Measurements from ENCODE around the gene FAM83B.
"Not testable (repeated sequence)": the region's sequence is repeated elsewhere in the genome, so short reads cannot be mapped to it uniquely, and the experiment has no call there.

The FAM83B gene

GRCh38 chr6:54900666-54901065 lies 54.1 kb downstream of the FAM83B start:
- DNase-seq = no peak

DNA sequence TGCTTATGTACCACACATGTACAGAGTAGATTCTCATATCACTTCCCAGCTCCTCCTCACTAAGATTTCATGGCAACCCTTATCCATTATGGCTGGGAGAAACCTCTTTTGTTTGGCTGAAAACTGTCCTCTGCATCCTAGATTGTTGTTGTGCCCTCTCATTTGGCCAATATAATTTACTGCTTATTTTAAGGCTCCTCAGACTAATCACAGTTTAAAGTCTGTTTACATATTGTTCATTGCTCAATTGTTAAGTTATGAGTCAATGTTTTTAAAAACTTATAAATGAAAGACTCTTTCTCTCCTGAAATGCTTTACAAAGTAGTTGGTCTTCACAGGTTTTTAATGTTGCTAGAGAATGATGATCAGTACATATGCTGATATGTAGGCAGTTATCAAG lies 57.3 kb downstream of the FAM83B start:
- no peak for DNase-seq

GRCh38 chr6:54907355-54907754 lies 60.8 kb downstream of the FAM83B start:
- no peak for DNase-seq

GRCh38 chr6:54909184-54909583 lies 62.6 kb downstream of the FAM83B start:
- no peak for DNase-seq

- no peak for DNase-seq
Observed at GRCh38 chr6:54910431-54910884, 63.9 kb downstream of the FAM83B start.

- DNase-seq = no peak
Observed at GRCh38 chr6:54910921-54911320, 64.3 kb downstream of the FAM83B start.

DNA sequence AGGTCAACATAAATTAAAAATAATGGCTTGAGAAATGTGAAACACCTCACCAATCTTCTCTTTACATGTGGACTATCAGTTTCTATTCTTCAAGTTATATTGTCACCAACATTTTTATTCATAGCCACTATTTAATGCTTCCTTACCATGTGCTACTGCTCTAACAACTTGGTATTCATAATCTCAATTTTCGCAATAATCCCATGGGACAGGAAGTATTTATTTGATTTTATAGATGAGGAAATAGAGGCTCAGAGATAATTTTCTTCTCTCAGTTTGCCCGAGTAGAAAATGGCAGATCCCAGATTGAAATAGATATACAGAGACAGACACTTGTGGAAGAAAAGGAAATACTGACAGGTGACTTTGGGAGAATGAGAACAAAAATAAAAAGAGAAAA lies 66.6 kb downstream of the FAM83B start:
- DNase-seq = no peak

DNA sequence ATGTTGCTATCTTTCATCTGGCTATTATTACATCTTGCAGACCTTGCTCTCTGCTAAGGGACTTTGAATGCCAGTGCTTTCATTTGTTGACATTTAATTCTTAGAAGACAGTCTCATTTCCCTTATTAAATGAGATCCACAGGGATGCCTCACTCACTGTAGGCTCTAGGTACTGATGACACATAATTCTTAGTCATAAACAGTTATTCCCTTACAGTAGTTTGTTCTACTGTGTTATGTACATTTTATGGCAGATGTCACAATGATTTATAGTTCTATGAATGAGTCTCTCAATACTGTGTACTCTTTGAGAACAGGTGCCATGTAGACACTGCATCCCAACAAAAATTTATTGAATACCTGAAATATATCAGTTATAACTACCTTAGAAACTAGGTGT lies 70.3 kb downstream of the FAM83B start:
- no peak for DNase-seq

- DNase-seq = no peak
Observed at GRCh38 chr6:54920628-54921027, 74.1 kb downstream of the FAM83B start.

DNA sequence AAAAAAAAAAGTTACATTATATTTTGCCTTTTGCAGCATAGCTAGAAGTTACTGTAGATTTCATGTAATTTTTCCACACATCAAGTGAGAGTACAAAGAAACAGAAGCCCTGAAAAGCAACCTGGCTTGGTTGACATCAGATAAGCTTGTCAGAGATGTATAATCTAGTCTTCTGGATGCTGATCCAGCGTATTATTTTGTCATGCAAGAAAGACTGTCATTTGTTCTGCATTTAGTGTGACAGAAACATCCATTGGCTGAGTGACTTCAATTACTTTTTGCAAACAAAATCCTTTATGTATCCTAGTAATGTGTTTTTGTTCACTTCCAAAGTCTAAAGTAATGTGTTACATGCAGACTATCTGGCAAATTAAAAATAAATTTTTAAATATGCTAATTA lies 75.3 kb downstream of the FAM83B start:
- no peak for DNase-seq

- DNase-seq = no peak
Observed at GRCh38 chr6:54929245-54929909, 82.8 kb downstream of the FAM83B start.

- no peak for DNase-seq
Observed at GRCh38 chr6:54932622-54933021, 86.1 kb downstream of the FAM83B start.

DNA sequence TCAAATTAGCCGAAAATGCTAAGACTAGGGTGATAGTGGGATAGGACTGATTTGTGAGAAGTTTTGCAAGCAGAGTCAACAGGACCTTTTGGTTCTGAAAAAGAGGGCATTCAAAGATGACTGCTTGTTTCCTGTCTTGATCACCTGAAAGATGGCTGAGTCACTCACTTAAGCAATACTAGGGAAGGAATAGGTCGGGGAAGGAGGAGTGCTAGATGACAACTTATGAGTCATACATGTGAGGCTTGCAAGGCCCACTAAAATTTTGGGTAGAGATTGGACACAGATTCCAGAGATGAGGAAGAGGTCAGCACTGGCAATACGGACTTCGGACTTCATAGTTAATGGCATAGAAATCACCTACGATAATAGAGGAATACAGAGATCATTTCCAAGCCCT lies 89.2 kb downstream of the FAM83B start:
- DNase-seq = no peak

DNA sequence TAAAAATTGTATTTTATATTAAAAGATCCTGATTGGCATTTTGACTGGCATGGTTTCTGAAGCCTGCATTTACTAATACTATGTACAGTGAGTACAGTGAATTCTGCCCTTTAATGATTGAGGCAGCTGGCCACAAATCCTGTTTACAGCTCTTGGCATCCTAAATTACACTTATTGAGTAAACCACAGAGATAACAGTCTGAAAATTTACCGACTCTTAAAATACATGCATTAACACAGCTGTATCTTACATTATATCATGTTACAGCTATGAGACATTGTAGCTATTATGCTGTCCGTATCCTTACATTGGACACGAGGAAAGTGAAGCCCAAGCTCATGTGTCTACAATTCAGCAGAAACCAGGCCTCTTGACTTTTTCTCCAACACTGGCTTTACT lies 90.8 kb downstream of the FAM83B start:
- no peak for DNase-seq

GRCh38 chr6:54957698-54958097 lies 111.1 kb downstream of the FAM83B start:
- DNase-seq = no peak

DNA sequence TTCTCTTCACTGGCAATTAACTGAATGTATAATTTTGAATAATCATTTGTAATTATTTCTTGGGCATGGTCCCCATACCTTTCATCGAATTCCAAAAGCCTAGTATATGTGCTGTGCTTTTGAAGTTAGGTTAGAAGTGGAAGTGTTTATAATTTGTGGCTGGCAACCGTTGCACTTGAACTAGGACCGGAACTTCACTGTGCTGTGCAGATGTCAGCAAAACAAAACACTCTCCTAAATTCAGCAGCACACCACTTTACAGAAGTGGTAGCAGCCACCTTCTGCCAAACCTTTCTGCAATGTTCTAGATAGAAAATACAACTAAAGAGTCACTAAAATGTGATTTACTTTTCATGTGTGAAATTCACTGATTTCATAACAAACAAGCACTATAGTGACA lies 111.9 kb downstream of the FAM83B start:
- no peak for DNase-seq

- DNase-seq = no peak
Observed at GRCh38 chr6:54959820-54960219, 113.2 kb downstream of the FAM83B start.

DNA sequence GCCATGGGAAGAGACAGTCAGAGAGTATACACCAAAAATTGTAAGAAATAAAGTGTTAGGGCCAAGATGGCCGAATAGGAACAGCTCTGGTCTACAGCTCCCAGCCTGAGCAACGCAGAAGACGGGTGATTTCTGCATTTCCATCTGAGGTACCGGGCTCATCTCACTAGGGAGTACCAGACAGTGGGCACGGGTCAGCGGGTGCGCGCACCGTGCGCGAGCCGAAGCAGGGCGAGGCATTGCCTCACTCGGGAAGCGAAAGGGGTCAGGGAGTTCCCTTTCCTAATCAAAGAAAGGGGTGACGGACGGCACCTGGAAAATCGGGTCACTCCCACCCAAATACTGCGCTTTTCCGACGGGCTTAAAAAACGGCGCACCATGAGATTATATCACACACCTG lies 114.8 kb downstream of the FAM83B start:
- DNase-seq = not testable (repeated sequence)

- no peak for DNase-seq
Observed at GRCh38 chr6:54970337-54970736, 123.8 kb downstream of the FAM83B start.

GRCh38 chr6:54971825-54972224 lies 125.3 kb downstream of the FAM83B start:
- no peak for DNase-seq

- DNase-seq = not testable (repeated sequence)
Observed at GRCh38 chr6:54979161-54979560, 132.6 kb downstream of the FAM83B start.

DNA sequence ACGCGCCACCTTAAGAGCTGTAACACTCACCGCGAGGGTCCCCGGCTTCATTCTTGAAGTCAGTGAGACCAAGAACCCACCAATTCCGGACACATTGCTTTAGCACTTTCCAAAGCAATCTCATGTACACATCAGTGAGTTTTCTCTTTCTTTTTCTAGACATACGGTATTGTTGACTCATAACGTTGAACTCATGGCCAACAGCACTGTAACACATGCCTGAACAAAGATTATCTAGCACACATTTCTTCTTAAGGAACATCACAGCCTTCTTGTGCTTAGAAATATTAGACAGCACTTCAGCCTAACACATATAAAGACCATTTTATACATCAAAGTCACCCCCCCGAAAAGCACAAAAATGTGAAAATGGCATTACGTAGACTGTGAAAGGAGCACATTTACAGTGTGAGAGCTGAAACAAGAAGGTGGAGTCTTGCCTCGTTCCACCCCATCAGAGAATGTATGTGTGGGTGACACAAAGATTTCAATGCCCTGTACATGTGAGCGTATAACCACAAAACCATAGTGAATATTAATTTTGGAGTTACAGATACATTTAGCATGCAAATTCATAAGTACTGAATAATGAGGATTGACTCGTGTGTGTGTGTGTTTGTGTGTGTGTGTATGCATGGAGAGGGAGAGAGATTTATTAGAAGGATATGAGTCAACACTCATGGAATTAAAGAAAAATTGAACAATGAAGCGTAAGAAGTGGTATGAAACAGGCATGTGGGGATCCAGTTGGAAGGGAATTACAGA lies 134.1 kb downstream of the FAM83B start:
- DNase-seq = no peak

- no peak for DNase-seq
Observed at GRCh38 chr6:54981276-54981609, 134.7 kb downstream of the FAM83B start.

DNA sequence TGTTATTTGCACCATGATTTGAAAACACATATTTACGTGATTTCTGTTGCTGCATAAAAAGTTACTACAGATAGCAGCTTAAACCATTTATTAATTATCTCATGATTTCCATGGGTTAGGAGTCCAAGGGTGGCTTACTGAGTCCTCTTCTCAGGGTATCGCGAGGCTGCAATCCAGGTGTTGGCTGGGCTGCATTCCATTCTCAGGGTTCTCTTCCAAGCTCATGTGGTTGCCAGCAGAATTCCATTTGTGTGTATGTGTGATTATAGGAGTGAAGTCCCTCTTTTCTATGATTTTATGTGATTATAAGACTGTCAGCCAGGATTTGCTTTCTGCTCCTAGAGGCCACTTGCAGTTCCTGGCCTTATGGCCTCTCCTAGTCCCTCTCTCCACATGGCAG lies 135.1 kb downstream of the FAM83B start:
- no peak for DNase-seq
